OCI-LY7 (cell line): ENCODE results near the gene FRMPD2.

Experiments used
- EZH2phosphoT487 ChIP-seq: fragments of 200-600 bp; sonication (generic); IDR thresholded peaks from 2 replicates; pipeline ENCODE4 v1.6.1; 2018; ENCODE audit warnings: low read depth, borderline replicate concordance, mild to moderate bottlenecking, mixed run types, antibody characterized with exemption, low read length, moderate library complexity, mixed read lengths
- TF ChIP-seq, protein P1 (sequence below): fragments of 200-600 bp; sonication (generic); conservative IDR thresholded peaks from 2 replicates; pipeline ENCODE4 v1.5.1; 2014; ENCODE audit warnings: mild to moderate bottlenecking, antibody characterized with exemption, low read length, moderate library complexity, mixed read lengths

DNA sequence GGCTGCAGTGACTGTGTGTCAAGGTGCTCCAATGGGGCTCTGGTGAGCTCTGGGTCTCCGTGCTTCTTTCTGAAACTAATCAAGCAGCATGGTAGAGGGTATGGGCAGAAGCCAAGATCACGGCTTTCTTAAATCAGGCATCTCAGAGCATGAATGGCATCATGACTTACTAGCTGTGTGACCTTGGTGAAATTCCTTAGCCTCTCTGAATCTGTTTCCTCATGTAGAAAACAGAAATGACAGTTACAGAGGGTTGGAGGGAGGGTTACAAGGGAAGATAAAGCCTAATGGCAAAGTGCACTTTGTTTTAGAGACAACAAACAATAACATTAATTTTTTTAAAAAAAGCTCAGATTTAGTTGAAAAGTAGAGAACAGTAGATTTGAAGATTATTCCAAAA, 34.9 kb downstream of the FRMPD2 start:
- TF ChIP-seq, protein P1, sequence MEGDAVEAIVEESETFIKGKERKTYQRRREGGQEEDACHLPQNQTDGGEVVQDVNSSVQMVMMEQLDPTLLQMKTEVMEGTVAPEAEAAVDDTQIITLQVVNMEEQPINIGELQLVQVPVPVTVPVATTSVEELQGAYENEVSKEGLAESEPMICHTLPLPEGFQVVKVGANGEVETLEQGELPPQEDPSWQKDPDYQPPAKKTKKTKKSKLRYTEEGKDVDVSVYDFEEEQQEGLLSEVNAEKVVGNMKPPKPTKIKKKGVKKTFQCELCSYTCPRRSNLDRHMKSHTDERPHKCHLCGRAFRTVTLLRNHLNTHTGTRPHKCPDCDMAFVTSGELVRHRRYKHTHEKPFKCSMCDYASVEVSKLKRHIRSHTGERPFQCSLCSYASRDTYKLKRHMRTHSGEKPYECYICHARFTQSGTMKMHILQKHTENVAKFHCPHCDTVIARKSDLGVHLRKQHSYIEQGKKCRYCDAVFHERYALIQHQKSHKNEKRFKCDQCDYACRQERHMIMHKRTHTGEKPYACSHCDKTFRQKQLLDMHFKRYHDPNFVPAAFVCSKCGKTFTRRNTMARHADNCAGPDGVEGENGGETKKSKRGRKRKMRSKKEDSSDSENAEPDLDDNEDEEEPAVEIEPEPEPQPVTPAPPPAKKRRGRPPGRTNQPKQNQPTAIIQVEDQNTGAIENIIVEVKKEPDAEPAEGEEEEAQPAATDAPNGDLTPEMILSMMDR = no peak
- no peak for TF ChIP-seq EZH2phosphoT487
